Pancreas (tissue), 10 donors: Measurements from ENCODE around the gene OSTF1. TPM values are rescaled to one million over a fixed set of nuclear protein-coding genes. Genes with fewer than 3 reads are reported as not detected.

Source experiments
- ATAC-seq, 4 donors: fragments of 200-7000 bp; cut with Tn5 transposase; one replicate each; pipeline versions ENCODE4 v1.8.0 to v1.9.1; 2020; ENCODE audit warnings: mild to moderate bottlenecking in 4 of 4, moderate library complexity in 4 of 4
- DNase-seq, 6 donors: peaks; one replicate each; pipeline ENCODE4 v3.0.0-alpha.2; 2020
- FAIRE-seq: peaks from 2 replicates; lab custom pipeline; 2012; peaks lifted over from hg19 to GRCh38; lab: Jason Lieb, UNC
- H3K27ac ChIP-seq, 4 donors: fragments of 200-600 bp; sonication (generic); 1 replicate in 3 of 4; 2 replicates in 1 of 4; pipeline versions ENCODE4 v1.5.0 to v1.8.0; 2020
- H3K27me3 ChIP-seq, 4 donors: fragments of 200-600 bp; one replicate each; pipeline ENCODE4 v1.8.0; 2021
- H3K36me3 ChIP-seq, 3 donors: fragments of 200-600 bp; sonication (generic) in 1 of 3; one replicate each; pipeline versions ENCODE4 v1.5.0 to v1.8.0; 2020 to 2021
- H3K4me1 ChIP-seq, 3 donors: fragments of 200-600 bp; one replicate each; pipeline ENCODE4 v1.8.0; 2021
- H3K4me3 ChIP-seq, 4 donors: fragments of 200-600 bp; sonication (generic) in 2 of 4; one replicate each; pipeline versions ENCODE4 v1.5.0 to v1.8.0; 2020 to 2021
- H3K9me3 ChIP-seq, 4 donors: fragments of 200-600 bp; one replicate each; pipeline ENCODE4 v1.8.0; 2021
- CTCF ChIP-seq, 4 donors: fragments of 200-600 bp; sonication (generic) in 3 of 4; IDR thresholded peaks; one replicate each; pipeline versions ENCODE4 v1.5.0 to v1.8.0; 2021; ENCODE audit warnings: antibody characterized with exemption in 4 of 4
- WGBS, 2 donors: extraction: QIAGEN DNeasy Blood & Tissue Kit; methylation state at CpG; one replicate each; pipeline ENCODE4 v1.1.7; 2013; 5-methylcytosine and 5-hydroxymethylcytosine counted together
- intact Hi-C, 3 donors: fragments of 100-400 bp; cut with DNase I; formaldehyde crosslinking; loops; one replicate each; pipeline versions ENCODE4 v1.11.1 to v1.14.2; 2022
- polyA plus RNA-seq, 2 donors: library from polyadenylated mRNA; stranded (reverse); fragments of 200-250 nt; gene quantifications; one replicate each; pipeline ENCODE4 v1.2.3, GENCODE V29; 2013
- total RNA-seq, 6 donors: library from RNA; stranded (reverse); fragmentation: NEBNext Ultra II Directional in 4 of 6; extraction: Animal tissue kit (Norgen Biotek cat#: 25700) in 4 of 6; gene quantifications; one replicate each; pipeline versions ENCODE4 v1.2.1 to v1.2.4, GENCODE V29; 2021 to 2023
- donor health status: healthy with polysubstance abuse.
- donor health status: DM: no; HTN: no; CAD: no; lungs with moderate emphysema.
- donor health status: DM: no; HTN: no; CAD: no.
- donor health status: control.
- donor health status: control.
- donor health status: Bipolar disorder and iron deficiency.
- donor health status: DM: yes; HTN: yes; CAD: no.
- donor health status: DM: no; HTN: no; CAD: no.
- donor health status: DM: no; HTN: no; CAD: no.
- donor health status: DM: yes; HTN: yes; CAD: no.

Gene OSTF1, protein sequence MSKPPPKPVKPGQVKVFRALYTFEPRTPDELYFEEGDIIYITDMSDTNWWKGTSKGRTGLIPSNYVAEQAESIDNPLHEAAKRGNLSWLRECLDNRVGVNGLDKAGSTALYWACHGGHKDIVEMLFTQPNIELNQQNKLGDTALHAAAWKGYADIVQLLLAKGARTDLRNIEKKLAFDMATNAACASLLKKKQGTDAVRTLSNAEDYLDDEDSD
- total RNA-seq (10 to 100 TPM in 5 of 6 donors, 1 to 10 TPM in 1; 10.0 to 29.0 (median 13.5) TPM), polyA plus RNA-seq (10 to 100 TPM; 12.3 to 12.7 TPM)

GRCh38 chr9:75087824-75088645 is at the start of gene OSTF1, which contains the start of gene NMRK1:
Gene OSTF1 (plus strand): TSS chr9:75088514. CDS start chr9:75088693, 179 bp downstream.
Gene NMRK1 (minus strand): TSS chr9:75088155. CDS start chr9:75083115, 5,040 bp downstream.
- ATAC-seq (peak; percentile 84 to 92 (median 88)), FAIRE-seq (no peak), DNase-seq (peak; percentile 93 to 97 (median 95))
- Histone ChIP-seq H3K4me1 (peaks cover 15 to 46% (median 42%) of the 10 kb centered on the region in 3 donors), H3K27me3 (no peaks in the 10 kb centered on the region), H3K27ac (peak within 1 kb of the TSS; percentile 94 to 99 (median 98)), H3K36me3 (no peaks in the 10 kb centered on the region), H3K9me3 (no peaks in the 10 kb centered on the region), H3K4me3 (peak within 1 kb of the TSS; percentile 80 to 95 (median 84))
- intact Hi-C loops, result no loop called here
- TF ChIP-seq CTCF (IDR thresholded peaks at IDR 0.05), result no peak
- WGBS, 2 donors, result 0 to 1% methylated on average over 57 to 93 of the region's 93 CpGs

DNA sequence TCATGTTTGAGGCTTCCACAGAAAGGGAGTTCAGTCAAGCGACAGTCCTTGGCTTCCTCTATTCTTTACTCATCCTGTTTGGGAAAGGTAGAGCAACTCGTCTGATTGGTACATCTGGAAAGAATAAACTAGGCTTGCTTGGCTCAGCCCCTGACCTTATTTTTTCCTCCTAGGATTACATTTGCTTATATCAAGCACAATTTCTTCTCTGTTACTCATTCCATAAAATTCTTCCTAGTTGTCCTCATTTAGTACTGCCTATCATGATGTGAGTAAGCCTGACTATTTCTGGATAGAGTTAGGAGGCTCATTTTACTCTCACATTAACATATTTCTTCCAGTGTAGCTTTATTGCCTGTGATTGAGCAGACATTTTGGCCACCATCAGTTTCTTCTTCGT is 49.3 kb upstream of the OSTF1 start:
- WGBS, 2 donors, result 65 to 85% methylated on average over 3 of the region's 3 CpGs
- H3K27ac ChIP-seq, result no peak overlapping the region
- no peak overlapping the region for H3K4me3 ChIP-seq
- intact Hi-C loops, result no loop called here
- no peak for TF ChIP-seq CTCF (IDR thresholded peaks at IDR 0.05)
- DNase-seq, result no peak
- no peak for FAIRE-seq
- no peaks in the 10 kb centered on the region for H3K4me1 ChIP-seq
- ATAC-seq, result peak in 2 of 4 donors; percentile 27 to 40
- no peaks in the 10 kb centered on the region for H3K9me3 ChIP-seq
- H3K27me3 ChIP-seq, result no peaks in the 10 kb centered on the region
- H3K36me3 ChIP-seq, result no peaks in the 10 kb centered on the region

DNA sequence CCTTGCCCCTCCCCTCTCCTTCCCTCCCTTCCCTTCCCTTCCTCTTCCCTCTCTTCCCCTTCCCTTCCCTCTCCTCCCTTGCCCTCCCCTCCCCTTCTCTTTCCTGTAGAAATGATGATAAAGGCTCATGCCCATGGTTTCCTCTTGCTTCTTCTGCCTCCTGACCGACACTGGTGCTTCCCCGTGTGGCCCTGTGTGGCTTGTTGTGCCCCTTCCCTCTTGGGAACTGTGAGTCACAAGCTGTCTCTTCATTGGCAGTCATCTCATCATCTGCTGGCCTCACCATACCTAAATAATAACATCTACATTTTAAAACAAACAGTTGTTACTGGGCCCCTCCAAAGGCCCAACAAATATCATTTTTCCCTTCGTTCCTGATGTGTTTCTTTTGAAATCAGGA is 48.5 kb upstream of the OSTF1 start:
- H3K36me3 ChIP-seq, result no peaks in the 10 kb centered on the region
- H3K27ac ChIP-seq, result no peak overlapping the region
- no peaks in the 10 kb centered on the region for H3K4me1 ChIP-seq
- WGBS, 2 donors, result 67 to 77% methylated on average over 3 of the region's 3 CpGs
- DNase-seq (no peak), FAIRE-seq (no peak), ATAC-seq (no peak)
- intact Hi-C loops, result no loop called here
- H3K27me3 ChIP-seq, result no peaks in the 10 kb centered on the region
- H3K4me3 ChIP-seq, result no peak overlapping the region
- no peaks in the 10 kb centered on the region for H3K9me3 ChIP-seq
- no peak for TF ChIP-seq CTCF (IDR thresholded peaks at IDR 0.05)

DNA sequence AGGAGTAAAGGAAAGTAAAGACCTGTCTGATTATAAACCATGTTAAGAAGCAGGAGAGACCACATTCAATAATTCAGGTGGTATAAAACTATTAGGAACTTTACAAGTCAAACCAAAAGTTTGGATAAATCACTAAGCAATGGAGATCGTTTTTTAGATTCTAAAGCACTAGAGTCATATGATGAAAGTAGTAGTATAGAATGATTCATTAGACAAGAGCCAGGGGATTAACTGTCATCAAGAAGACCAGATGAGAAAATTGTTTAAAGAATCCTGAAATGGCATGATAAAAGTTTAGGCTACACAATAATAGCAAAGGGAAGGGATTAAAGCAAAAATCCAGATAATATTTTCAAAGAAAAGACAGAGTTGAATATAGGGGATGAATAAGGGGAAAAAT is 47.3 kb upstream of the OSTF1 start:
- Histone ChIP-seq H3K27me3 (no peaks in the 10 kb centered on the region), H3K4me1 (no peaks in the 10 kb centered on the region), H3K27ac (no peak overlapping the region), H3K9me3 (no peaks in the 10 kb centered on the region), H3K36me3 (no peaks in the 10 kb centered on the region), H3K4me3 (no peak overlapping the region)
- no peak for ATAC-seq
- DNase-seq, result no peak
- FAIRE-seq, result no peak
- TF ChIP-seq CTCF (IDR thresholded peaks at IDR 0.05), result no peak
- intact Hi-C loops, result no loop called here
- WGBS, 2 donors, result 43 to 62% methylated on average over 1 of the region's 1 CpG
